ENCODE results near the gene NCK1. TPM values are rescaled to one million over a fixed set of nuclear protein-coding genes. Genes with fewer than 3 reads are reported as not detected.

Gene NCK1
- total and polyA plus RNA-seq, 10 of the 15 experiments (the other 5 are each of a cell fraction or from before 2014, with no cell fraction given): 15.6 to 33.4 (median 25.0) TPM

GRCh38 chr3:136919799-136920580, 58.0 kb downstream of the NCK1 start (continued):
- no peak for TF ChIP-seq IRF3 (IDR thresholded peaks at IDR 0.05)
- no peak for TF ChIP-seq YY1 (IDR thresholded peaks at IDR 0.05; ENCODE audit: low read depth, low read length)
- TF ChIP-seq STAT1 (conservative IDR thresholded peaks at IDR 0.05): no peak
- no peak for TF ChIP-seq BMI1 (IDR thresholded peaks at IDR 0.05; ENCODE audit: borderline replicate concordance)
- no peak for TF ChIP-seq RAD21 (IDR thresholded peaks at IDR 0.05; ENCODE audit: insufficient read depth, low read depth, low read length)
- peak; percentile 30; the same call in 1 of the 2 replicates for TF ChIP-seq ATF7 (IDR thresholded peaks at IDR 0.05; ENCODE audit: low read depth)
- no peak for TF ChIP-seq HDGF (IDR thresholded peaks at IDR 0.05)
- no peak for TF ChIP-seq SREBF2 (IDR thresholded peaks at IDR 0.05; ENCODE audit: low read length)
- TF ChIP-seq NR2F1 (conservative IDR thresholded peaks at IDR 0.05): no peak
- TF ChIP-seq RB1 (IDR thresholded peaks at IDR 0.05; ENCODE audit: borderline replicate concordance): no peak
- TF ChIP-seq BRCA1 (IDR thresholded peaks at IDR 0.05; ENCODE audit: low read depth, low read length): no peak
- no peak for TF ChIP-seq POLR2AphosphoS2 (IDR thresholded peaks at IDR 0.05; ENCODE audit: low read depth, low read length)
- TF ChIP-seq RUNX3 (IDR thresholded peaks at IDR 0.05; ENCODE audit: low read length): no peak
- peak; percentile 82 for TF ChIP-seq RELB (IDR thresholded peaks at IDR 0.05; ENCODE audit: low read depth)
- TF ChIP-seq MTA3 (IDR thresholded peaks at IDR 0.05; ENCODE audit: borderline replicate concordance, low read length): no peak
- no peak for TF ChIP-seq EED (IDR thresholded peaks at IDR 0.05; ENCODE audit: low read depth)
- TF ChIP-seq NR2C1 (IDR thresholded peaks at IDR 0.05): no peak
- TF ChIP-seq IRF4 (IDR thresholded peaks at IDR 0.05; ENCODE audit: low read depth, low read length): no peak
- TF ChIP-seq JUNB (IDR thresholded peaks at IDR 0.05): no peak
- TF ChIP-seq ATF3 (IDR thresholded peaks at IDR 0.05; ENCODE audit: borderline replicate concordance, extremely low read depth, low read depth, low read length): no peak
- TF ChIP-seq NFYA (IDR thresholded peaks at IDR 0.05; ENCODE audit: borderline replicate concordance, low read depth, low read length): no peak
- no peak for TF ChIP-seq CREB1 (IDR thresholded peaks at IDR 0.05; ENCODE audit: low read depth)
- TF ChIP-seq POLR2AphosphoS5 (IDR thresholded peaks at IDR 0.05; ENCODE audit: low read length): no peak
- no peak for TF ChIP-seq HSF1 (IDR thresholded peaks at IDR 0.05; ENCODE audit: low read depth, low read length)
- TF ChIP-seq NFYB (IDR thresholded peaks at IDR 0.05; ENCODE audit: insufficient read depth, low read depth, low read length): no peak
- no peak for TF ChIP-seq PKNOX1 (IDR thresholded peaks at IDR 0.05)
- TF ChIP-seq BCL11A (IDR thresholded peaks at IDR 0.05; ENCODE audit: low read depth, low read length): peak; percentile 28; the same call in 1 of the 2 replicates
- no peak for TF ChIP-seq BHLHE40 (IDR thresholded peaks at IDR 0.05; ENCODE audit: borderline replicate concordance in 1 of 2, low read depth in 2 of 2, low read length in 1 of 2)

Measured in GM12878 (cell line).